ENCODE measurements around the gene CPSF4. TPM values are rescaled to one million over a fixed set of nuclear protein-coding genes. Genes with fewer than 3 reads are reported as not detected.

CPSF4 gene
- total RNA-seq, 1 experiment from 2014 or later = 98.2 TPM

DNA sequence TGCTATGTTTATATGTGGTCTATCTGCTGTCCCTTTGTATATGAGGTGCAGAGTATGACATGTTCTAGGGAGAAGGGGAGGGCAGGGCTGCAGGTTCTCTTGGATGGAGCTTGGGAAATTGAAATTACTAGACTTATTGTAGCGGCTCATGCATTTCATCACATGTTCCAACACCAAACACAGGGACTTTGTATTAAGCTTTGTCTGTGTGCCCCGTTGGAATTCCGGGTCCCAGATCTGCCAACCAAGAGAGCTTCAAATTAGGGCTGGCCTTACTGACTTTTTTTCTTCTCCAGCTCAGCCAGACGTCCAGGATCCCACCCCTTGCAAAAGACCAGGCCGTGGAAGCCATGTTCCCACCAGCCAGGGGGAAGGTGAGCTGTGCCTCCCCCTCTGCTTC, 37.4 kb downstream of the CPSF4 start:
- H3K9me3 Mint-ChIP-seq = no peaks in the 10 kb centered on the region; a peak in 1 of 5 replicates
- Histone ChIP-seq H2BK15ac (ENCODE audit: low read depth, low read length) (no peak overlapping the region), H3K79me2 (ENCODE audit: insufficient read depth, low read length) (peaks cover 19% of the 10 kb centered on the region; the same call in 1 of the 2 replicates), H3K4ac (ENCODE audit: low read depth, low read length) (no peak overlapping the region), H4K91ac (ENCODE audit: insufficient read length, low read depth, low read length) (no peak overlapping the region), H3K23ac (ENCODE audit: insufficient read length, low read depth, low read length) (no peak overlapping the region), H3K23me2 (ENCODE audit: insufficient read length, low read depth, low read length, poor library complexity, severe bottlenecking) (peaks cover 5% of the 10 kb centered on the region), H4K8ac (replicated peaks; ENCODE audit: insufficient read length, low read depth, low read length) (no peak overlapping the region), H4K5ac (ENCODE audit: insufficient read length, low read depth, low read length) (no peak overlapping the region), H2BK12ac (ENCODE audit: insufficient read length, low read depth, low read length) (no peak overlapping the region), H3K9ac (ENCODE audit: extremely low read depth, insufficient read length, low read length) (no peak overlapping the region), H4K20me1 (ENCODE audit: control insufficient read depth, insufficient read depth, insufficient read length) (no peaks in the 10 kb centered on the region), H2BK20ac (ENCODE audit: low read depth, low read length, poor library complexity, severe bottlenecking) (no peak overlapping the region), H2BK5ac (ENCODE audit: insufficient read length, low read length) (no peak overlapping the region), H3K9me3 (ENCODE audit: control insufficient read depth, low read depth, low read length) (no peaks in the 10 kb centered on the region), H3K4me1 (ENCODE audit: insufficient read depth, low read length) (no peaks in the 10 kb centered on the region), H3K79me1 (ENCODE audit: insufficient read depth, low read depth, low read length, poor library complexity, severe bottlenecking) (peaks cover 17% of the 10 kb centered on the region), H3K56ac (ENCODE audit: insufficient read length, low read depth, low read length) (no peak overlapping the region), H3K27ac (ENCODE audit: insufficient read length, low read depth, low read length) (no peak overlapping the region), H2AK5ac (ENCODE audit: insufficient read length, low read length) (no peak overlapping the region), H3K4me2 (ENCODE audit: insufficient read depth, insufficient read length, low read length) (no peak overlapping the region), H2BK120ac (ENCODE audit: low read depth, low read length, poor library complexity, severe bottlenecking) (no peak overlapping the region), H3K18ac (ENCODE audit: insufficient read length, low read depth, low read length) (no peak overlapping the region), H3T11ph (ENCODE audit: low read length) (no peak overlapping the region), H3K27me3 (ENCODE audit: insufficient read depth, low read length) (no peaks in the 10 kb centered on the region), H2AFZ (ENCODE audit: low read length) (no peak overlapping the region), H3K14ac (ENCODE audit: insufficient read depth, low read length) (no peak overlapping the region)
- H3K27ac Mint-ChIP-seq = no peak overlapping the region; a peak in 1 of 7 replicates
- WGBS (ENCODE audit: extremely low coverage, insufficient read length, low lambda C conversion rate) = no CpG with 5 or more reads among the region's 5 CpGs
- peaks cover 10 to 35% (median 18%) of the 10 kb centered on the region in 3 experiments; a peak in 6 of 7 replicates for H3K36me3 Mint-ChIP-seq (ENCODE audit: insufficient read depth in 1 of 3, low read depth in 3 of 3)
- no peaks in the 10 kb centered on the region; the same call in 1 of the 2 replicates for H3K27me3 Mint-ChIP-seq (ENCODE audit: low read depth)
- TF ChIP-seq, protein P1, sequence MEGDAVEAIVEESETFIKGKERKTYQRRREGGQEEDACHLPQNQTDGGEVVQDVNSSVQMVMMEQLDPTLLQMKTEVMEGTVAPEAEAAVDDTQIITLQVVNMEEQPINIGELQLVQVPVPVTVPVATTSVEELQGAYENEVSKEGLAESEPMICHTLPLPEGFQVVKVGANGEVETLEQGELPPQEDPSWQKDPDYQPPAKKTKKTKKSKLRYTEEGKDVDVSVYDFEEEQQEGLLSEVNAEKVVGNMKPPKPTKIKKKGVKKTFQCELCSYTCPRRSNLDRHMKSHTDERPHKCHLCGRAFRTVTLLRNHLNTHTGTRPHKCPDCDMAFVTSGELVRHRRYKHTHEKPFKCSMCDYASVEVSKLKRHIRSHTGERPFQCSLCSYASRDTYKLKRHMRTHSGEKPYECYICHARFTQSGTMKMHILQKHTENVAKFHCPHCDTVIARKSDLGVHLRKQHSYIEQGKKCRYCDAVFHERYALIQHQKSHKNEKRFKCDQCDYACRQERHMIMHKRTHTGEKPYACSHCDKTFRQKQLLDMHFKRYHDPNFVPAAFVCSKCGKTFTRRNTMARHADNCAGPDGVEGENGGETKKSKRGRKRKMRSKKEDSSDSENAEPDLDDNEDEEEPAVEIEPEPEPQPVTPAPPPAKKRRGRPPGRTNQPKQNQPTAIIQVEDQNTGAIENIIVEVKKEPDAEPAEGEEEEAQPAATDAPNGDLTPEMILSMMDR (conservative IDR thresholded peaks at IDR 0.05) = no peak
- H3K4me1 Mint-ChIP-seq = peaks cover 5 to 10% of the 10 kb centered on the region in 2 experiments; a peak in 3 of 4 replicates
- no peak for DNase-seq
- no peak overlapping the region for H3K4me3 Mint-ChIP-seq

Data from H9 (cell line).